ENCODE data around the gene CCL1.

The CCL1 gene

GRCh38 chr17:34384271-34384670, 21.2 kb upstream of the CCL1 start:
- no peak for DNase-seq
- no peak overlapping the region for H2BK120ac ChIP-seq (ENCODE audit: insufficient read depth, low read length, poor library complexity)

GRCh38 chr17:34383216-34383615, 20.2 kb upstream of the CCL1 start:
- Histone ChIP-seq H3K18ac (ENCODE audit: low read length) (no peak overlapping the region), H2BK12ac (ENCODE audit: low read length) (no peak overlapping the region), H2AFZ (ENCODE audit: insufficient read depth, low read length, poor library complexity) (no peak overlapping the region), H3K79me1 (ENCODE audit: low read length) (no peaks in the 10 kb centered on the region), H2BK5ac (ENCODE audit: low read depth, low read length, poor library complexity) (no peak overlapping the region), H2AK5ac (ENCODE audit: low read length) (no peak overlapping the region), H3K4me3 (ENCODE audit: low read depth, low read length) (no peak overlapping the region), H3K27ac (ENCODE audit: low read depth, low read length) (no peak overlapping the region), H3K4me1 (ENCODE audit: control insufficient read depth in 1 of 2, insufficient read depth in 2 of 2, low read length in 2 of 2) (no peaks in the 10 kb centered on the region), H3K27me3 (ENCODE audit: insufficient read depth, low read length) (no peaks in the 10 kb centered on the region), H2BK120ac (ENCODE audit: insufficient read depth, low read length, poor library complexity) (no peak overlapping the region), H3K4me2 (ENCODE audit: low read length) (no peak overlapping the region), H3K36me3 (ENCODE audit: control insufficient read depth in 1 of 2, insufficient read depth in 2 of 2, low read length in 2 of 2) (no peaks in the 10 kb centered on the region), H4K91ac (ENCODE audit: low read depth, low read length) (no peak overlapping the region), H4K8ac (ENCODE audit: low read depth, low read length) (no peak overlapping the region), H3K23ac (ENCODE audit: low read length) (no peak overlapping the region), H3K9me3 (ENCODE audit: insufficient read depth, low read depth, low read length) (no peaks in the 10 kb centered on the region), H3K79me2 (ENCODE audit: control insufficient read depth, insufficient read depth, low read length, poor library complexity) (no peaks in the 10 kb centered on the region), H4K12ac (ENCODE audit: low read depth, low read length) (no peak overlapping the region), H3K9ac (ENCODE audit: low read length) (no peak overlapping the region), H3K14ac (ENCODE audit: low read length) (no peak overlapping the region), H3K4ac (ENCODE audit: low read depth, low read length) (no peak overlapping the region)
- DNase-seq = no peak
- WGBS (ENCODE audit: extremely low coverage, insufficient coverage, insufficient read length) = no CpG with 5 or more reads among the region's 3 CpGs

More at GRCh38 chr17:34384271-34384670, 21.2 kb upstream of the CCL1 start:
- no peak overlapping the region for H2AK5ac ChIP-seq (ENCODE audit: low read length)
- no CpG with 5 or more reads among the region's 1 CpG for WGBS (ENCODE audit: extremely low coverage, insufficient coverage, insufficient read length)
- no peak overlapping the region for H4K91ac ChIP-seq (ENCODE audit: low read depth, low read length)
- H3K9me3 ChIP-seq (ENCODE audit: insufficient read depth, low read depth, low read length) = no peaks in the 10 kb centered on the region
- no peak overlapping the region for H3K23ac ChIP-seq (ENCODE audit: low read length)
- H3K79me2 ChIP-seq (ENCODE audit: control insufficient read depth, insufficient read depth, low read length, poor library complexity) = no peaks in the 10 kb centered on the region
- H2AFZ ChIP-seq (ENCODE audit: insufficient read depth, low read length, poor library complexity) = no peak overlapping the region
- no peak overlapping the region for H4K12ac ChIP-seq (ENCODE audit: low read depth, low read length)
- no peak overlapping the region for H2BK5ac ChIP-seq (ENCODE audit: low read depth, low read length, poor library complexity)
- H3K79me1 ChIP-seq (ENCODE audit: low read length) = no peaks in the 10 kb centered on the region
- H3K27ac ChIP-seq (ENCODE audit: low read depth, low read length) = no peak overlapping the region
- H4K8ac ChIP-seq (ENCODE audit: low read depth, low read length) = no peak overlapping the region
- no peak overlapping the region for H3K9ac ChIP-seq (ENCODE audit: low read length)
- H3K36me3 ChIP-seq (ENCODE audit: control insufficient read depth in 1 of 2, insufficient read depth in 2 of 2, low read length in 2 of 2) = no peaks in the 10 kb centered on the region
- H3K4me2 ChIP-seq (ENCODE audit: low read length) = no peak overlapping the region
- H3K4me1 ChIP-seq (ENCODE audit: control insufficient read depth in 1 of 2, insufficient read depth in 2 of 2, low read length in 2 of 2) = no peaks in the 10 kb centered on the region
- no peak overlapping the region for H2BK12ac ChIP-seq (ENCODE audit: low read length)
- H3K14ac ChIP-seq (ENCODE audit: low read length) = no peak overlapping the region
- H3K27me3 ChIP-seq (ENCODE audit: insufficient read depth, low read length) = no peaks in the 10 kb centered on the region
- no peak overlapping the region for H3K4ac ChIP-seq (ENCODE audit: low read depth, low read length)
- no peak overlapping the region for H3K4me3 ChIP-seq (ENCODE audit: low read depth, low read length)
- H3K18ac ChIP-seq (ENCODE audit: low read length) = no peak overlapping the region

GRCh38 chr17:34382621-34383124, 19.6 kb upstream of the CCL1 start:
- no peak for DNase-seq
- Histone ChIP-seq H3K18ac (ENCODE audit: low read length) (no peak overlapping the region), H2AFZ (ENCODE audit: insufficient read depth, low read length, poor library complexity) (no peak overlapping the region), H3K4me1 (ENCODE audit: control insufficient read depth in 1 of 2, insufficient read depth in 2 of 2, low read length in 2 of 2) (no peaks in the 10 kb centered on the region), H3K23ac (ENCODE audit: low read length) (no peak overlapping the region), H4K91ac (ENCODE audit: low read depth, low read length) (no peak overlapping the region), H3K4ac (ENCODE audit: low read depth, low read length) (no peak overlapping the region), H3K27me3 (ENCODE audit: insufficient read depth, low read length) (no peaks in the 10 kb centered on the region), H3K9ac (ENCODE audit: low read length) (no peak overlapping the region), H3K14ac (ENCODE audit: low read length) (no peak overlapping the region), H3K4me3 (ENCODE audit: low read depth, low read length) (no peak overlapping the region), H2BK120ac (ENCODE audit: insufficient read depth, low read length, poor library complexity) (no peak overlapping the region), H4K12ac (ENCODE audit: low read depth, low read length) (no peak overlapping the region), H2BK12ac (ENCODE audit: low read length) (no peak overlapping the region), H2BK5ac (ENCODE audit: low read depth, low read length, poor library complexity) (no peak overlapping the region), H3K79me1 (ENCODE audit: low read length) (no peaks in the 10 kb centered on the region), H3K27ac (ENCODE audit: low read depth, low read length) (no peak overlapping the region), H3K79me2 (ENCODE audit: control insufficient read depth, insufficient read depth, low read length, poor library complexity) (no peaks in the 10 kb centered on the region), H2AK5ac (ENCODE audit: low read length) (no peak overlapping the region), H3K36me3 (ENCODE audit: control insufficient read depth in 1 of 2, insufficient read depth in 2 of 2, low read length in 2 of 2) (no peaks in the 10 kb centered on the region), H4K8ac (ENCODE audit: low read depth, low read length) (no peak overlapping the region), H3K9me3 (ENCODE audit: insufficient read depth, low read depth, low read length) (no peaks in the 10 kb centered on the region), H3K4me2 (ENCODE audit: low read length) (no peak overlapping the region)
- WGBS (ENCODE audit: extremely low coverage, insufficient coverage, insufficient read length) = no CpG with 5 or more reads among the region's 7 CpGs

- Histone ChIP-seq H3K18ac (ENCODE audit: low read length) (no peak overlapping the region), H2AK5ac (ENCODE audit: low read length) (no peak overlapping the region), H4K12ac (ENCODE audit: low read depth, low read length) (no peak overlapping the region), H2BK120ac (ENCODE audit: insufficient read depth, low read length, poor library complexity) (no peak overlapping the region), H3K27me3 (ENCODE audit: insufficient read depth, low read length) (no peaks in the 10 kb centered on the region), H4K91ac (ENCODE audit: low read depth, low read length) (no peak overlapping the region), H2BK12ac (ENCODE audit: low read length) (no peak overlapping the region), H3K14ac (ENCODE audit: low read length) (no peak overlapping the region), H3K4ac (ENCODE audit: low read depth, low read length) (no peak overlapping the region), H2AFZ (ENCODE audit: insufficient read depth, low read length, poor library complexity) (no peak overlapping the region), H3K36me3 (ENCODE audit: control insufficient read depth in 1 of 2, insufficient read depth in 2 of 2, low read length in 2 of 2) (no peaks in the 10 kb centered on the region), H3K9ac (ENCODE audit: low read length) (no peak overlapping the region), H4K8ac (ENCODE audit: low read depth, low read length) (no peak overlapping the region), H3K27ac (ENCODE audit: low read depth, low read length) (no peak overlapping the region), H3K23ac (ENCODE audit: low read length) (no peak overlapping the region), H3K4me1 (ENCODE audit: control insufficient read depth in 1 of 2, insufficient read depth in 2 of 2, low read length in 2 of 2) (no peaks in the 10 kb centered on the region), H3K9me3 (ENCODE audit: insufficient read depth, low read depth, low read length) (no peaks in the 10 kb centered on the region), H3K4me3 (ENCODE audit: low read depth, low read length) (no peak overlapping the region), H3K79me2 (ENCODE audit: control insufficient read depth, insufficient read depth, low read length, poor library complexity) (no peaks in the 10 kb centered on the region), H2BK5ac (ENCODE audit: low read depth, low read length, poor library complexity) (no peak overlapping the region), H3K4me2 (ENCODE audit: low read length) (no peak overlapping the region), H3K79me1 (ENCODE audit: low read length) (no peaks in the 10 kb centered on the region)
- WGBS (ENCODE audit: extremely low coverage, insufficient coverage, insufficient read length) = no CpG with 5 or more reads among the region's 5 CpGs
- no peak for DNase-seq
Measured at GRCh38 chr17:34379868-34380267, 16.8 kb upstream of the CCL1 start.

Data from trophoblast cell (in vitro differentiated cells and primary cell).